CD4-positive, alpha-beta T cell treated with Interleukin-6 at 100 ng/mL for 8 hours (primary cell): ENCODE data around the gene RASL11A.
"Not testable (repeated sequence)": the region's sequence is repeated elsewhere in the genome, so short reads cannot be mapped to it uniquely, and the experiment has no call there.

Experiments
- DNase-seq: peaks from one replicate; pipeline ENCODE4 v3.0.0-alpha.2; 2020; ENCODE audit warnings: mixed read lengths, low spot score

The RASL11A gene

GRCh38 chr13:27300941-27301586, 30.4 kb downstream of the RASL11A start:
- no peak for DNase-seq

- peak; percentile 8 for DNase-seq
Measured at GRCh38 chr13:27302643-27303262, 32.1 kb downstream of the RASL11A start.

- no peak for DNase-seq
Measured at GRCh38 chr13:27304099-27304498, 33.5 kb downstream of the RASL11A start.

GRCh38 chr13:27304611-27305010, 34.0 kb downstream of the RASL11A start:
- DNase-seq: no peak

- no peak for DNase-seq
Measured at GRCh38 chr13:27306364-27306763, 35.7 kb downstream of the RASL11A start.

GRCh38 chr13:27308941-27309340, 38.3 kb downstream of the RASL11A start:
- DNase-seq: no peak

- DNase-seq: no peak
Measured at GRCh38 chr13:27309401-27309958, 38.9 kb downstream of the RASL11A start.

- DNase-seq: no peak
Measured at GRCh38 chr13:27309967-27310598, 39.5 kb downstream of the RASL11A start.

GRCh38 chr13:27310946-27311345, 40.3 kb downstream of the RASL11A start:
- DNase-seq: no peak

- no peak for DNase-seq
Measured at GRCh38 chr13:27311518-27312210, 41.0 kb downstream of the RASL11A start.

- no peak for DNase-seq
Measured at GRCh38 chr13:27313770-27314169, 43.1 kb downstream of the RASL11A start.

- DNase-seq: no peak
Measured at GRCh38 chr13:27319404-27319803, 48.8 kb downstream of the RASL11A start.

GRCh38 chr13:27321468-27322431, 51.1 kb downstream of the RASL11A start:
- no peak for DNase-seq

GRCh38 chr13:27322443-27322842, 51.8 kb downstream of the RASL11A start:
- not testable (repeated sequence) for DNase-seq
